Stimulated activated naive CD4-positive, alpha-beta T cell (primary cell): Measurements from ENCODE around the gene DMRTB1.

Experiments
- DNase-seq, 6 experiments: peaks; one replicate each; lab custom pipeline; 2025; lab: John Stamatoyannopoulos, UW

The DMRTB1 gene

GRCh38 chr1:53435151-53435550, 24.0 kb upstream of the DMRTB1 start:
- no peak for DNase-seq

- no peak for DNase-seq
Measured at GRCh38 chr1:53438427-53439336, 20.5 kb upstream of the DMRTB1 start.

GRCh38 chr1:53439337-53440207, 19.6 kb upstream of the DMRTB1 start:
- no peak for DNase-seq

- no peak for DNase-seq
Measured at GRCh38 chr1:53440633-53441032, 18.6 kb upstream of the DMRTB1 start.

- no peak for DNase-seq
Measured at GRCh38 chr1:53442299-53442698, 16.9 kb upstream of the DMRTB1 start.

GRCh38 chr1:53446051-53446450, 13.1 kb upstream of the DMRTB1 start:
- DNase-seq: no peak

- DNase-seq: no peak
Measured at GRCh38 chr1:53447413-53447812, 11.8 kb upstream of the DMRTB1 start.

- no peak for DNase-seq
Measured at GRCh38 chr1:53448241-53448841, 10.9 kb upstream of the DMRTB1 start.

- DNase-seq: no peak
Measured at GRCh38 chr1:53449021-53449420, 10.2 kb upstream of the DMRTB1 start.

GRCh38 chr1:53449693-53450092, 9.5 kb upstream of the DMRTB1 start:
- no peak for DNase-seq

GRCh38 chr1:53450225-53450624, 9.0 kb upstream of the DMRTB1 start:
- no peak for DNase-seq

GRCh38 chr1:53454019-53454418, 5.2 kb upstream of the DMRTB1 start:
- no peak for DNase-seq

GRCh38 chr1:53455364-53455991, 3.7 kb upstream of the DMRTB1 start:
- DNase-seq: no peak

GRCh38 chr1:53458634-53459033, 565 bp upstream of the DMRTB1 start:
- DNase-seq: no peak

GRCh38 chr1:53460211-53460634, 1.0 kb downstream of the DMRTB1 start:
- no peak for DNase-seq

- DNase-seq: no peak
Measured at GRCh38 chr1:53460666-53461322, 1.6 kb downstream of the DMRTB1 start.

- DNase-seq: no peak
Measured at GRCh38 chr1:53461323-53462044, 2.3 kb downstream of the DMRTB1 start.

- no peak for DNase-seq
Measured at GRCh38 chr1:53462193-53462592, 3.0 kb downstream of the DMRTB1 start.

- DNase-seq: no peak
Measured at GRCh38 chr1:53462769-53463501, 3.7 kb downstream of the DMRTB1 start.
